A673 (cell line): ENCODE measurements around the gene NUDT3. TPM values are rescaled to one million over a fixed set of nuclear protein-coding genes. Genes with fewer than 3 reads are reported as not detected.

Experiments
- BruUV-seq: library from RNA; stranded (reverse); fragments of 400-500 nt; replicated peaks from 2 replicates; lab custom pipeline; 2021; lab: Mats Ljungman, UMichigan
- CTCF ChIA-PET: fragments of 300-600 bp; sonication (Branson Sonifier 250); formaldehyde crosslinking; loops from one replicate; lab custom pipeline; 2022; ENCODE audit warnings: antibody characterized with exemption; lab: Charles Lee
- POLR2A ChIA-PET: fragments of 300-600 bp; sonication (Branson Sonifier 250); formaldehyde crosslinking; loops from one replicate; lab custom pipeline; 2022; ENCODE audit warnings: antibody characterized with exemption; ENCODE audit not compliant: low non-redundant PET; lab: Charles Lee
- DNase-seq: peaks from one replicate; pipeline ENCODE4 v3.0.0-alpha.2; 2015; ENCODE audit warnings: low spot score
- H3K27ac ChIP-seq: fragments of 200-600 bp; sonication (generic); 2 replicates; pipeline ENCODE4 v1.5.1; 2016; ENCODE audit warnings: mixed run types, low read depth, mild to moderate bottlenecking, mixed read lengths, antibody characterized with exemption, low read length; ENCODE audit not compliant: poor library complexity, severe bottlenecking
- H3K27me3 ChIP-seq: fragments of 200-600 bp; sonication (generic); replicated peaks from 2 replicates; pipeline ENCODE4 v1.6.1; 2017; ENCODE audit warnings: mixed run types, low read depth, mild to moderate bottlenecking, mixed read lengths, antibody characterized with exemption, low read length; ENCODE audit not compliant: insufficient read depth, poor library complexity
- H3K36me3 ChIP-seq: fragments of 200-600 bp; sonication (generic); 2 replicates; pipeline ENCODE4 v1.6.1; 2016; ENCODE audit warnings: mixed run types, mild to moderate bottlenecking, mixed read lengths, antibody characterized with exemption, low read length; ENCODE audit not compliant: insufficient read depth, poor library complexity, severe bottlenecking
- H3K4me1 ChIP-seq: fragments of 200-600 bp; sonication (generic); 2 replicates; pipeline ENCODE4 v1.6.1; 2017; ENCODE audit warnings: mixed run types, mild to moderate bottlenecking, mixed read lengths, antibody characterized with exemption, low read length; ENCODE audit not compliant: insufficient read depth, poor library complexity, severe bottlenecking
- H3K4me3 ChIP-seq: fragments of 200-600 bp; sonication (generic); 2 replicates; pipeline ENCODE4 v1.5.1; 2016; ENCODE audit warnings: low read depth, mixed run types, mild to moderate bottlenecking, mixed read lengths, low read length; ENCODE audit not compliant: poor library complexity, severe bottlenecking
- H3K9me3 ChIP-seq: fragments of 200-600 bp; sonication (generic); 2 replicates; pipeline ENCODE4 v1.6.1; 2016; ENCODE audit warnings: mixed run types, low read depth, mild to moderate bottlenecking, mixed read lengths, antibody characterized with exemption, low read length; ENCODE audit not compliant: poor library complexity, severe bottlenecking
- CTCF ChIP-seq: fragments of 300-800, 200-600 bp; sonication (generic); conservative IDR thresholded peaks from 2 replicates; pipeline ENCODE4 v1.5.1; 2017; ENCODE audit warnings: low read depth, mild to moderate bottlenecking, antibody characterized with exemption, low read length, moderate library complexity, mixed read lengths
- EZH2 ChIP-seq: fragments of 200-600 bp; sonication (generic); IDR thresholded peaks from 2 replicates; pipeline ENCODE4 v1.6.1; 2017; ENCODE audit warnings: borderline replicate concordance, low read depth, mild to moderate bottlenecking, mixed read lengths, antibody characterized with exemption, low read length; ENCODE audit not compliant: poor library complexity, severe bottlenecking
- intact Hi-C: fragments of 100-400 bp; cut with micrococcal nuclease; formaldehyde crosslinking; loops from one replicate; pipeline ENCODE4 v1.10.0; 2022; ENCODE audit not compliant: unreplicated experiment
- total RNA-seq: library from RNA; stranded (reverse); gene quantifications from 2 replicates; pipeline ENCODE4 v1.2.3, GENCODE V29; 2021

NUDT3 gene
- total RNA-seq, 1 experiment from 2014 or later, result 34.1 TPM

GRCh38 chr6:34242252-34243130 lies 150.0 kb downstream of the NUDT3 start:
- POLR2A ChIA-PET, result no interaction called here
- no peak for DNase-seq
- TF ChIP-seq CTCF, result no peak
- no peak for TF ChIP-seq EZH2
- BruUV-seq, result no TSS peak
- no peaks in the 10 kb centered on the region for H3K9me3 ChIP-seq
- no peak overlapping the region for H3K27ac ChIP-seq
- intact Hi-C loops, result no loop called here
- no peak overlapping the region for H3K4me3 ChIP-seq
- H3K36me3 ChIP-seq, result peaks cover 13% of the 10 kb centered on the region
- CTCF ChIA-PET, result no interaction called here
- no peaks in the 10 kb centered on the region for H3K27me3 ChIP-seq
- peaks cover 24% of the 10 kb centered on the region for H3K4me1 ChIP-seq

- intact Hi-C loops, result no loop called here
- Histone ChIP-seq H3K9me3 (no peaks in the 10 kb centered on the region), H3K27ac (no peak overlapping the region), H3K36me3 (peaks cover 13% of the 10 kb centered on the region), H3K27me3 (no peaks in the 10 kb centered on the region), H3K4me3 (no peak overlapping the region), H3K4me1 (peaks cover 23% of the 10 kb centered on the region)
- ChIA-PET CTCF (no interaction called here), POLR2A (no interaction called here)
- TF ChIP-seq CTCF (no peak), EZH2 (no peak)
- no TSS peak for BruUV-seq
- no peak for DNase-seq
Observed at GRCh38 chr6:34241351-34242215, 150.9 kb downstream of the NUDT3 start.

- TF ChIP-seq EZH2 (no peak), CTCF (no peak)
- no TSS peak for BruUV-seq
- ChIA-PET POLR2A (no interaction called here), CTCF (no interaction called here)
- DNase-seq, result no peak
- intact Hi-C loops, result no loop called here
- Histone ChIP-seq H3K4me1 (peaks cover 32% of the 10 kb centered on the region), H3K9me3 (no peaks in the 10 kb centered on the region), H3K27me3 (no peaks in the 10 kb centered on the region), H3K4me3 (no peak overlapping the region), H3K36me3 (peaks cover 13% of the 10 kb centered on the region), H3K27ac (no peak overlapping the region)
Observed at GRCh38 chr6:34240329-34241248, 151.9 kb downstream of the NUDT3 start.
